ENCODE data around the gene C1orf74.

The C1orf74 gene

DNA sequence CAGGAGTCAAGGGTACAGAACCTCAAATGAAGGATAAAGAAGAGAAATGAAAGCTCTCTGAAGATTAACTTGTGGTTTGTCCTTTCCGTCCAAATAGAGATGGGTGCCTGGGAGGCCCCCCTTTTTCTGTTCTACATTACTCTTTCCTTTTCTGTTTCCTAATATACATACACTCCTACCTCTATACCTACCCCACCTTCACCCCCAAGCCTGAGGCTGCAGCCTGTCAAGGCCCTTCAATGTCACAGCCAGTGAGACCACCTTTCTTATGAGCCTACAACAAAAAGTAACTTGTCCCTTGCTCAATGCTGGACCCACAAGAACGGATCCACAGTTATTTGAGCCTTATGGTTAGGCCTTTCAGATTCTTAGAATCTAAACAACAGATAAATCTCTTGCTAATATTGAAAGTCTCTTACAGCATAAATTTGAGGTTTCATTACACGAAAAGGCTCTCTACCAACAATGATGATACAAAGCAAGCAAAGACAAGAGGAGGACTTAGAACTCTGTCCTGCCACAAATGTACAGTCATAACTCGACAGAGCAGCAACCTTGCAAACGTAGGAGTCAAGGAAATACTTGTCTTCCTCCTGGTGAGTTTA is 32.6 kb downstream of the C1orf74 start:
- no peak overlapping the region for H3K4me3 ChIP-seq (ENCODE audit: low read depth, low read length)
- TF ChIP-seq, protein P1, sequence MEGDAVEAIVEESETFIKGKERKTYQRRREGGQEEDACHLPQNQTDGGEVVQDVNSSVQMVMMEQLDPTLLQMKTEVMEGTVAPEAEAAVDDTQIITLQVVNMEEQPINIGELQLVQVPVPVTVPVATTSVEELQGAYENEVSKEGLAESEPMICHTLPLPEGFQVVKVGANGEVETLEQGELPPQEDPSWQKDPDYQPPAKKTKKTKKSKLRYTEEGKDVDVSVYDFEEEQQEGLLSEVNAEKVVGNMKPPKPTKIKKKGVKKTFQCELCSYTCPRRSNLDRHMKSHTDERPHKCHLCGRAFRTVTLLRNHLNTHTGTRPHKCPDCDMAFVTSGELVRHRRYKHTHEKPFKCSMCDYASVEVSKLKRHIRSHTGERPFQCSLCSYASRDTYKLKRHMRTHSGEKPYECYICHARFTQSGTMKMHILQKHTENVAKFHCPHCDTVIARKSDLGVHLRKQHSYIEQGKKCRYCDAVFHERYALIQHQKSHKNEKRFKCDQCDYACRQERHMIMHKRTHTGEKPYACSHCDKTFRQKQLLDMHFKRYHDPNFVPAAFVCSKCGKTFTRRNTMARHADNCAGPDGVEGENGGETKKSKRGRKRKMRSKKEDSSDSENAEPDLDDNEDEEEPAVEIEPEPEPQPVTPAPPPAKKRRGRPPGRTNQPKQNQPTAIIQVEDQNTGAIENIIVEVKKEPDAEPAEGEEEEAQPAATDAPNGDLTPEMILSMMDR (IDR thresholded peaks at IDR 0.05; ENCODE audit: borderline replicate concordance, insufficient read depth, low read depth, low read length) = no peak

- TF ChIP-seq, protein P1 (IDR thresholded peaks at IDR 0.05; ENCODE audit: borderline replicate concordance, insufficient read depth, low read depth, low read length) = no peak
- H3K4me3 ChIP-seq (ENCODE audit: low read depth, low read length) = no peak overlapping the region
Observed at GRCh38 chr1:209749670-209750323, 34.6 kb downstream of the C1orf74 start.

GRCh38 chr1:209749205-209749604 is 35.2 kb downstream of the C1orf74 start:
- TF ChIP-seq, protein P1 (IDR thresholded peaks at IDR 0.05; ENCODE audit: borderline replicate concordance, insufficient read depth, low read depth, low read length) = no peak
- H3K4me3 ChIP-seq (ENCODE audit: low read depth, low read length) = no peak overlapping the region

- H3K4me3 ChIP-seq (ENCODE audit: low read depth, low read length) = no peak overlapping the region
- TF ChIP-seq, protein P1 (IDR thresholded peaks at IDR 0.05; ENCODE audit: borderline replicate concordance, insufficient read depth, low read depth, low read length) = no peak
Observed at GRCh38 chr1:209748620-209749019, 35.7 kb downstream of the C1orf74 start.

DNA sequence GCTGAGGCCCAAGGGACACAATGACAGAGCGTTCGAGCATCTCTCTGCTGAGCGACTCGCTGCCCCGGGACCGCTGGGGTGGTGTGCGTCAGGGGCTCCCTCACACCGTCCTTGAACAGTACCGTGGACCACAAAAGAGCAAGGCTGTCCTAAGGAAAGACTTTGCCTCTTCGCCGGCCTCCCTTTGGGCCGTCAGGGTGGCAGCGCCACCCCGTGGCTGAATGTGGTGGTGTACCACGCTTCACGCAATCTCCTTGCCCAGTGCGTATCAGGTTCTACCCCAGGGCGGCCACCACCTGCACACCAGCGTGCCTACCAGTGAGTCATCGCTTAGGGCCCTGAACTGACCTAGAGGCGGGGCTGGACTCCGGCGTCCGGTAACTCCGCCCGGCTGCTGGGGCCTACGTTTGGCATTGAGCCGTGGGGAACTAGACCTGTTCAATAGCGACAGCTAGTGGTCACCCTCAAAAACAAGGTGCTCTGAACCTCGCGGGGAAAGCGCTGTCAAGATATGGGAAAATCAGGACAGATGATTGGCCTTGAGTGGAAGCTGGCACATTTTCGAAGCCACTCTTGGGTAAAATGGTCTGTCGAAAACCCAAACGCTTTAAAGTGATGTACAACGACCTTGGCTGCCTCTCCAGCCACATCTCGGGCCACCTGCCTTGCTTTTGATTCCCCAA is 36.6 kb downstream of the C1orf74 start:
- peak overlapping the region; percentile 1 for H3K4me3 ChIP-seq (ENCODE audit: low read depth, low read length)
- TF ChIP-seq, protein P1 (IDR thresholded peaks at IDR 0.05; ENCODE audit: borderline replicate concordance, insufficient read depth, low read depth, low read length) = peak; percentile 76

DNA sequence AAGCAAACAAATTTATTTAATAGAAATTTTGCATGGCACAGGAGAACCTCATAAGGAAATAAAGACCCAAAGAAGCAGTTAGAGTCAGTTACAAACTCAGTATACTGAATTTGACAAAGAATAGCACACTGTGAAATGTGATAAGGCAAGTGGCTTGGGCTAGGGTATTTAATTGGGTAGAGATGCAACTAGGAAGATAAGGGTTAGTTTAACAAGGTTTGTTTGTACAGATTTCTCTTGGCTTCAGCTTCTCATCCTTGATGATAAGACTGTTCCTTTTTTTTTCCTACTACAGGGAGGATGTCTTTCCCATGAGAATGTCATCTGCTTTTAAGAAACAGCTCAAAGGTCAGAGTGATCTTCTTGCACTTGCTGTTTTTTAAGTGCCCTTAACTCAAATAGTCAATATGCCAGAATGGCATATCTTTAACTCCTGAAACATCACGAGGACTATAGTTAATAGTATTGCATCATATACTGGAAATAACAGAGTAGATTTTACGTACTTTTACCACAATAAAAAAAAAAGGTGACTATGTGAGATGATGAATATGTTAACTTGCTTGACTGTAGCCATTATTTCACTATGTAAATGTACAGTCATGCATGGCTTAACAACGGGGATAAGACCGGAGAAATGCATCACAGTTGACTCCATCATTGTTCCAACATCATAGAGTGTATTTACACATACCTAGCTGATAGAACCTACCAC is 37.8 kb downstream of the C1orf74 start:
- TF ChIP-seq, protein P1 (IDR thresholded peaks at IDR 0.05; ENCODE audit: borderline replicate concordance, insufficient read depth, low read depth, low read length) = no peak
- no peak overlapping the region for H3K4me3 ChIP-seq (ENCODE audit: low read depth, low read length)

Measured in GM12875 (cell line).